ENCODE results near the gene PMAIP1. TPM values are rescaled to one million over a fixed set of nuclear protein-coding genes. Genes with fewer than 3 reads are reported as not detected.
A peak's percentile ranks its signal among the peaks of the same experiment; 100 is the strongest.

PMAIP1 gene
- total and polyA plus RNA-seq, 9 of the 15 experiments (the other 6 are each of a cell fraction or from before 2014, with no cell fraction given) = 8.0 to 22.9 (median 14.9) TPM

DNA sequence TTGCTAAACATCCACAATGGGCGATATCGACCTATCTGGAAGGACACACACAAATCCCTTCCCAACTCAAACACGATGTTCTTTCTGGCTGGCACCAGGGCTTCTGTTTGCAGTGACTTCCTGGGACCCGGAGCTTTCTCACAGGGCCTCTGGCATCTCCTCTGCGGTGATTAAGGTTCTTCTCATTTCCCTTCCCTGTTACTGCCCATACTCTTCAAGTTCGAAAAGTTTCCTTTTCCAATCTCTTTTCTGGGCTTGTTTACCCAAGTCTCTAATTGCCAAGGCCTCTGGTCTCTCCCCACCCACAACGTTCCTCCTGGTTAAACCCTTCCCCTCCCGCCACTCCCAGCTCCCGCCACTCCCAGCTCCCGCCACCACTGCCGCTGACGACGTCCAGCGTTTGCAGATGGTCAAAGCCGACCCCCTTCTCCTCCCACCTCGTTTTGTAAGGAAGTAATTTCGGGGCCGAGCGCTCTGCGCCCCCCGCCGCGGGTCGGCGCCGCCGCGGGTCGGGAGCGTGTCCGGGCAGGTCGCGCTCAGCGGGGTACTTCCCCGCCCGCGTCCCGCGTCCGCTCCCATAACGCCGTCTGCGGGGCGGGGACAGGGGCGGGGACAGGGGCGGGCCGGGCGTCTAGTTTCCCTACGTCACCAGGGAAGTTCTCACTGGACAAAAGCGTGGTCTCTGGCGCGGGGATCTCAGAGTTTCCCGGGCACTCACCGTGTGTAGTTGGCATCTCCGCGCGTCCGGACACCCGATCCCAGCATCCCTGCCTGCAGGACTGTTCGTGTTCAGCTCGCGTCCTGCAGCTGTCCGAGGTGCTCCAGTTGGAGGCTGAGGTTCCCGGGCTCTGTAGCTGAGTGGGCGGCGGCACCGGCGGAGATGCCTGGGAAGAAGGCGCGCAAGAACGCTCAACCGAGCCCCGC is at the start of gene PMAIP1 (continued):
- TF ChIP-seq, protein P1, sequence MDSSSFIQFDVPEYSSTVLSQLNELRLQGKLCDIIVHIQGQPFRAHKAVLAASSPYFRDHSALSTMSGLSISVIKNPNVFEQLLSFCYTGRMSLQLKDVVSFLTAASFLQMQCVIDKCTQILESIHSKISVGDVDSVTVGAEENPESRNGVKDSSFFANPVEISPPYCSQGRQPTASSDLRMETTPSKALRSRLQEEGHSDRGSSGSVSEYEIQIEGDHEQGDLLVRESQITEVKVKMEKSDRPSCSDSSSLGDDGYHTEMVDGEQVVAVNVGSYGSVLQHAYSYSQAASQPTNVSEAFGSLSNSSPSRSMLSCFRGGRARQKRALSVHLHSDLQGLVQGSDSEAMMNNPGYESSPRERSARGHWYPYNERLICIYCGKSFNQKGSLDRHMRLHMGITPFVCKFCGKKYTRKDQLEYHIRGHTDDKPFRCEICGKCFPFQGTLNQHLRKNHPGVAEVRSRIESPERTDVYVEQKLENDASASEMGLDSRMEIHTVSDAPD (CRISPR knock-in tag; IDR thresholded peaks at IDR 0.05) = no peak
- TF ChIP-seq TBP (optimal IDR thresholded peaks at IDR 0.05; ENCODE audit: low read depth, low read length) (peak; percentile 97), TEAD1 (CRISPR knock-in tag; IDR thresholded peaks at IDR 0.05) (peak in 1 of 2 experiments; percentile 60; a peak in 1 of 4 replicates), SMARCB1 (IDR thresholded peaks at IDR 0.05; ENCODE audit: insufficient read length, low read depth) (no peak), LARP7 (IDR thresholded peaks at IDR 0.05) (no peak), GTF2A2 (tag; IDR thresholded peaks at IDR 0.05) (no peak), SOX6 (IDR thresholded peaks at IDR 0.05) (no peak), ZNF695 (CRISPR knock-in tag; IDR thresholded peaks at IDR 0.05) (no peak), DPF2 (IDR thresholded peaks at IDR 0.05) (no peak), ZNF77 (CRISPR knock-in tag; IDR thresholded peaks at IDR 0.05) (no peak), SRSF7 (optimal IDR thresholded peaks at IDR 0.05; ENCODE audit: low read depth, low read length) (no peak), ZNF780A (CRISPR knock-in tag; IDR thresholded peaks at IDR 0.05) (no peak), MEF2D (tag; conservative IDR thresholded peaks at IDR 0.05; ENCODE audit: low read depth) (no peak), ZNF324 (CRISPR knock-in tag; IDR thresholded peaks at IDR 0.05) (no peak), NCOA1 (IDR thresholded peaks at IDR 0.05; ENCODE audit: low read depth) (no peak), ZNF445 (CRISPR knock-in tag; IDR thresholded peaks at IDR 0.05; ENCODE audit: low read depth) (no peak)
- TF ChIP-seq, protein P2, sequence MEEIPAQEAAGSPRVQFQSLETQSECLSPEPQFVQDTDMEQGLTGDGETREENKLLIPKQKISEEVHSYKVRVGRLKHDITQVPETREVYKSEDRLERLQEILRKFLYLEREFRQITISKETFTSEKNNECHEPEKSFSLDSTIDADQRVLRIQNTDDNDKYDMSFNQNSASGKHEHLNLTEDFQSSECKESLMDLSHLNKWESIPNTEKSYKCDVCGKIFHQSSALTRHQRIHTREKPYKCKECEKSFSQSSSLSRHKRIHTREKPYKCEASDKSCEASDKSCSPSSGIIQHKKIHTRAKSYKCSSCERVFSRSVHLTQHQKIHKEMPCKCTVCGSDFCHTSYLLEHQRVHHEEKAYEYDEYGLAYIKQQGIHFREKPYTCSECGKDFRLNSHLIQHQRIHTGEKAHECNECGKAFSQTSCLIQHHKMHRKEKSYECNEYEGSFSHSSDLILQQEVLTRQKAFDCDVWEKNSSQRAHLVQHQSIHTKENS (CRISPR knock-in tag; IDR thresholded peaks at IDR 0.05) = no peak
- TF ChIP-seq, protein P3, sequence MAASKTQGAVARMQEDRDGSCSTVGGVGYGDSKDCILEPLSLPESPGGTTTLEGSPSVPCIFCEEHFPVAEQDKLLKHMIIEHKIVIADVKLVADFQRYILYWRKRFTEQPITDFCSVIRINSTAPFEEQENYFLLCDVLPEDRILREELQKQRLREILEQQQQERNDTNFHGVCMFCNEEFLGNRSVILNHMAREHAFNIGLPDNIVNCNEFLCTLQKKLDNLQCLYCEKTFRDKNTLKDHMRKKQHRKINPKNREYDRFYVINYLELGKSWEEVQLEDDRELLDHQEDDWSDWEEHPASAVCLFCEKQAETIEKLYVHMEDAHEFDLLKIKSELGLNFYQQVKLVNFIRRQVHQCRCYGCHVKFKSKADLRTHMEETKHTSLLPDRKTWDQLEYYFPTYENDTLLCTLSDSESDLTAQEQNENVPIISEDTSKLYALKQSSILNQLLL (CRISPR knock-in tag; IDR thresholded peaks at IDR 0.05; ENCODE audit: borderline replicate concordance) = no peak
- TF ChIP-seq, protein P4, sequence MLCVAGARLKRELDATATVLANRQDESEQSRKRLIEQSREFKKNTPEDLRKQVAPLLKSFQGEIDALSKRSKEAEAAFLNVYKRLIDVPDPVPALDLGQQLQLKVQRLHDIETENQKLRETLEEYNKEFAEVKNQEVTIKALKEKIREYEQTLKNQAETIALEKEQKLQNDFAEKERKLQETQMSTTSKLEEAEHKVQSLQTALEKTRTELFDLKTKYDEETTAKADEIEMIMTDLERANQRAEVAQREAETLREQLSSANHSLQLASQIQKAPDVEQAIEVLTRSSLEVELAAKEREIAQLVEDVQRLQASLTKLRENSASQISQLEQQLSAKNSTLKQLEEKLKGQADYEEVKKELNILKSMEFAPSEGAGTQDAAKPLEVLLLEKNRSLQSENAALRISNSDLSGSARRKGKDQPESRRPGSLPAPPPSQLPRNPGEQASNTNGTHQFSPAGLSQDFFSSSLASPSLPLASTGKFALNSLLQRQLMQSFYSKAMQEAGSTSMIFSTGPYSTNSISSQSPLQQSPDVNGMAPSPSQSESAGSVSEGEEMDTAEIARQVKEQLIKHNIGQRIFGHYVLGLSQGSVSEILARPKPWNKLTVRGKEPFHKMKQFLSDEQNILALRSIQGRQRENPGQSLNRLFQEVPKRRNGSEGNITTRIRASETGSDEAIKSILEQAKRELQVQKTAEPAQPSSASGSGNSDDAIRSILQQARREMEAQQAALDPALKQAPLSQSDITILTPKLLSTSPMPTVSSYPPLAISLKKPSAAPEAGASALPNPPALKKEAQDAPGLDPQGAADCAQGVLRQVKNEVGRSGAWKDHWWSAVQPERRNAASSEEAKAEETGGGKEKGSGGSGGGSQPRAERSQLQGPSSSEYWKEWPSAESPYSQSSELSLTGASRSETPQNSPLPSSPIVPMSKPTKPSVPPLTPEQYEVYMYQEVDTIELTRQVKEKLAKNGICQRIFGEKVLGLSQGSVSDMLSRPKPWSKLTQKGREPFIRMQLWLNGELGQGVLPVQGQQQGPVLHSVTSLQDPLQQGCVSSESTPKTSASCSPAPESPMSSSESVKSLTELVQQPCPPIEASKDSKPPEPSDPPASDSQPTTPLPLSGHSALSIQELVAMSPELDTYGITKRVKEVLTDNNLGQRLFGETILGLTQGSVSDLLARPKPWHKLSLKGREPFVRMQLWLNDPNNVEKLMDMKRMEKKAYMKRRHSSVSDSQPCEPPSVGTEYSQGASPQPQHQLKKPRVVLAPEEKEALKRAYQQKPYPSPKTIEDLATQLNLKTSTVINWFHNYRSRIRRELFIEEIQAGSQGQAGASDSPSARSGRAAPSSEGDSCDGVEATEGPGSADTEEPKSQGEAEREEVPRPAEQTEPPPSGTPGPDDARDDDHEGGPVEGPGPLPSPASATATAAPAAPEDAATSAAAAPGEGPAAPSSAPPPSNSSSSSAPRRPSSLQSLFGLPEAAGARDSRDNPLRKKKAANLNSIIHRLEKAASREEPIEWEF (CRISPR knock-in tag; IDR thresholded peaks at IDR 0.05) = no peak
